Hematopoietic multipotent progenitor cell treated with erythropoietin and hydrocortisone succinate and interleukin-3 and kit ligand, for 6 days (in vitro differentiated cells): ENCODE data around the gene LCNL1.

Experiments used
- DNase-seq: peaks from one replicate; pipeline ENCODE4 v3.0.0-alpha.2; 2015

Gene LCNL1

DNA sequence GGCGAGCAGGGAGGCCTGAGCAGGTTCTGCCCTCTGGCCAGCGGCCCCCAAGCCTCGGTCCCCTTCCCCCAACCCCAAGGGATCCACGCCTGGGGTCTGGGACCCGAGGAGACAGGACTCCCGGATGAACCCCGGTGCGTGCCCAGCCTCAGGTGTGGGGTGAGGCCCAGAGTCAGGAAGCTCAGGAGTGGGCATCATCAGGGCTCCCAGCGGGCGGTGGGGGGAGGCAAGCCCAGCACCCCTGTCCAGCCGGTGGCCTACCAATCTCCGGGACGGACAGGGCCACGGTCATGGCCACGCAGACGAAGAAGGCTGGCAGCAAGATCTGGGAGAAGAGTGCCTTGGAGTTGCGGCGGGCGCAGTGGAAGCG is 30.8 kb downstream of the LCNL1 start:
- DNase-seq, result no peak

GRCh38 chr9:137014166-137014565 is 31.4 kb downstream of the LCNL1 start:
- DNase-seq, result no peak

- DNase-seq, result no peak
Observed at GRCh38 chr9:137014776-137015539, 32.2 kb downstream of the LCNL1 start.

- DNase-seq, result no peak
Observed at GRCh38 chr9:137015540-137015930, 32.7 kb downstream of the LCNL1 start.

DNA sequence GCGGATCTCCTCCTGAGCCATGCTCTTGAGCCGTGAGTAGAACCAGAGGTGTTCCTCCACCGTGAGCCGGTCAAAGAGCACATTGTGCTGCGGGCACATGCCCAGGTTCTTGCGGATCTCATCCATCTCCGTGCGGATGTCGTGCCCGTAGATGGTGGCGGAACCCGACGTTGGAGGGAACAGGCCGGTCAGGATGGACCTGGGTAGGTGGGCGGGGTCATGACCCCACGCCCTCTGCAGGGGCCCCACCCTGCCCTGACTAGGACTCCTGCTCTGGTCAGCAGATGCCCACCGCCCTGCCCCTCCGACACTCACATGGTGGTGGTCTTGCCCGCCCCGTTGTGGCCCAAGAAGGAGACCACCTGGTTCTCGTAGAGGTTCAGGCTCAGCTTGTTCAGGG is 33.2 kb downstream of the LCNL1 start:
- DNase-seq, result no peak

DNA sequence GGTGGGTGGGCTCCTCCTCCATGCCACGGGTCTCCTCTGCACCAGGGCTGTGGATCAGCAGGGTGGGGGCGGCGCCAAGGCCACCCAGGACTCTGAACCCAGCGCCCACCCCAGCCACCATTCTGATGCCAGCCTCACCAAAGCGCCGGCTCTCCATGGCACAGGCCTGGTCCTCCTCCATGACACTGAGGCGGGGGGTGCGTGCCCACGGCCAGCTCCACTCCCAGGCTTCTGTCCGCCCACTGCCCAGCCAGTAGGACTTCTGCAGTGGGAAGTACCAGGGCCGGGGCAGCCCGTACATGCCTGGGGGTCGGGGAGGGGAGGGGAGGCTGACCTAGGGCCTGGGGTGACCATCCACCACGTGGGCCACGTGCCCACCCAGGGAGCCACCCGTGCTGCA is 33.6 kb downstream of the LCNL1 start:
- DNase-seq, result no peak

- DNase-seq, result no peak
Observed at GRCh38 chr9:137017071-137017470, 34.3 kb downstream of the LCNL1 start.

DNA sequence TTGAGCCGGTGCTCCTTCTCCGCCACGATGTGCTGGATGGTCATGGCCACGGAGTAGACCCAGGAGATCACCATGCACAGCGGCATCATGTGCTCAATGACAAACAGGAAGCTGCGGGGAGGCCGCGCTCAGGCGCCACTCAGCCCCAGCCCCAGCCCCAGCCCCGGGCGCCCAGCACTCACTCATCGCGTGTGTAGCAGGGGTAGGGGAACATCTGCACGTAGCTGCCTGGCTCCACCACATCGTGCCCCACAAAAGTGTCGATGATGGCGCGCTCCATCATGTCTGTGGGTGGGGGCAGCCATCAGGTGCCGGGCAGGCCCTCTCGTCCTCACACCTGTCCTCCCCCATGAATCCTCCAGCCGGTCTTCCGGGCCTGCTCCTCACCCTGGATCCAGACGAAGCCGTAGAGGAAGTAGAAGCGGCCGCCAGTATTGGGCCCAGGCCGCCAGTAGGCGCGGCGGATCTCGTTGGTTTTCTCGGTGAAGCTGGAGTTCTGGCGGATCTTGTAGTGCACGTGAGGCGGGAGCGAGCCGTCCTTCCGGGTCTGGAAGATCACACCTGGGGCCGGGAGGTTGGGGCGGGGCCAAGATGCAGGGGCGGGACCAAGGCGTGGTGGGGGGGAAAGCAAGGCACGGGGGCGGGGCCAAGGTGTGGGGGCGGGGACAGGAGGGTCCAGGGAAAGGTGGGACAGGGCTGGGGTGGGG is 35.2 kb downstream of the LCNL1 start:
- DNase-seq, result no peak

- no peak for DNase-seq
Observed at GRCh38 chr9:137018761-137019559, 36.2 kb downstream of the LCNL1 start.

DNA sequence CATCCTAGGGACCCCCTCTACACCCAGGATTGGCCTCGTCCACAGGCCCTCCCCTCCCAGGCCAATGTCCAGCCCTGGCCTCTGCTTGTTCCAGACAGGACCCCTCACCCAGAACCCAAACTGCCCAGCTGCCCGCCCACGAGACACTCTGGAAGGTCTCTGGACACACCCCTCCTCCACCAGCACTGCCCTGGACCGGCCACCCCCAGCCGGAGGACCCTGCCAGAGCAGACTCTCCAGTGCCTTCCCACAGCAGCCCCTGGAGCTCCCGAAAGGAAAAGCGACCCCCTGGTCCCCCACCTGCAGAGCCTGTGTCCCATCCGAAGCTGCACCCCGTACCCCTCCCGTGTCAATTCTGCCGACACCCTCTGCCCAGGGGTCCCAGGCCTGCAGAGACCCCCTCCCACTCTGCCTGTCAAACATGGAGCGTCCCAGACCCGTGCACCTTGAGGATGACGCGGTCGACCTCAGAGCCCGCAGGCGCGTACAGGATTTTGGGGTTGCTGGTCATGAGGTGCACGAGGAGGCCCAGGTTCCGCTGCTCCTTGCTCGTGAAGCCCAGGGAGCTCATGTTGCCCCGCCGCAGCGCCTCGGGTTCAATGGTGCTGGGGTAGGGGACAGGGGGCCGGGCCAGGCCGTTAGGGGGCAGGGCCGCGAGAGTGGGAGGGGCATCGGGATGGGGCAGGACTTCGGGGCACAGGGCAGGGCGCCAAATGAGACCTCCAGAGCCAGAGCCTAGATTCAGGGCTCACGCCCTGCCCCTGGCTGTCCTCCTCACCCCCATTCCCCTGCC is 37.3 kb downstream of the LCNL1 start:
- no peak for DNase-seq

GRCh38 chr9:137020771-137021567 is 38.2 kb downstream of the LCNL1 start:
- no peak for DNase-seq

GRCh38 chr9:137021568-137021978 is 38.8 kb downstream of the LCNL1 start:
- no peak for DNase-seq

DNA sequence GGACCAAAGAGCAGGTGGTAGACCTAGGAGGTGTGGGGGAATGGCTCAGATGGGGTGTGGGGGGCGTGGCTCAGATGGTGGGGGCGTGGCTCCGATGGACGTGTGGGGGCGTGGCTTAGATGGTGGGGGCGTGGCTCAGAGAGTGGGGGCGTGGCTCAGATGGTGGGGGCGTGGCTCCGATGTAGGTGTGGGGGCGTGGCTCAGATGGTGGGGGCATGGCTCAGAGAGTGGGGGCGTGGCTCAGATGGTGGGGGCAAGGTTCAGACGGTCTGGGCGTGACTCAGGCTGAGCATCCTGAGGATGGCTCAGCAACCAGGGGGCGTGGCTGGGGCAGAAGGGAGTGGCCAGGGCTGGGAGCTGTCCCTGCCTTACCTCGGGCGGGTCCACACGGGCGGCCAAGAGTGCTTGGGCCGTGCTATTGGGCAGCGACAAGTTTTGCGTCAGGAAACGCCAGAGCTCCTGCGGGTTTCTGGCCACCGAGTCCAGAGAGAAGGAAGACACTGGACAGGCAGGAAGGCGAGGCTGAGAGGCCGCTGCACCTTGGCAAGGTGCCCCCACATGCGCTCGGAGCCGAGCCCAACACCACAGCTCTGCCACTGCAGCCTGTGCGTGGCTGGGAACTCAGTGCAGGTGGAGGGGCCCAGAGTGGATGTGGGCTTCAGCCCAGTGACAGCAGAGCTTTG is 39.3 kb downstream of the LCNL1 start:
- peak; percentile 96 for DNase-seq

GRCh38 chr9:137022662-137023008 is 39.8 kb downstream of the LCNL1 start:
- no peak for DNase-seq

- no peak for DNase-seq
Observed at GRCh38 chr9:137023157-137023556, 40.4 kb downstream of the LCNL1 start.

DNA sequence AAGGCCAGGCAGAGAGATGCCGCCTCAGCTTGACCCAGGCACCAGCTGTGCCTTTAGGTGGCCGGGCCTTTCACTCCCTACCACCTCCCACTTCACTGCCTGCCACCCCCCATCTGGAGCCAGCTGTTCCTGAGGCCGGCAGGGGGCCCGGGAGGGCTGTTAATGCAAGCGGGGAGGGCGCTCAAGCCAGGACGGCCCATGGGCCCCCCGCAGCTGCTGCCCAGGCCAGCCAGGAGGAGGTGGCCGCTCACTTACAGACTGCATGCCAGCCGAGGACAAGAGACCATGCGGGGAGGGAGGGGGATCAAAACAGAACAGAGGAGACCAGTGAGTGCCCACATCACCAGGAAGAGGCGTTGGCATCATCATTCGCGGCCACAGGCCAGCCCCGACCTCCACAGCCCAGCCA is 40.8 kb downstream of the LCNL1 start:
- DNase-seq, result no peak

DNA sequence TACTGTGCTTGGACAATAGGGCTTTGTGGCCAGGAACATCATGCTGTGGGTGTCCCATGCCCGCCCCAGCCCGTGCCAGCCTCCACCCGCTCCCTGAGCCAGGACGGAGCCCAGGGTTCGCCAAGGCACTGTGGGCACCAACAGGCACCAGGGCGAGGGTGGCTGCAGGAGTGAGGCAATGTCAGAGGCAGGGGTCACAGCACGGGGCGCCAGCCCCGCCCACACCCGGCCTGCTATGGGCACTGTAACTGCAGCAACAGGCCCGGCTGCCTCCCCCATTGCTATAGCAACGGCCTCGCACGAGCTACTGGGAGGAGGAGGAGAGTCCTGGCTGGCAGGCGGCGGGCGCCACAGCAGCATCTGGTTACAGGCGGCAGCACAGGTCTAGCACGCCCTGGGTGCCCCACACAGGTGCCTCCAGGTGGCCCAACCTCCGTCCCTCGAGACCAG is 42.7 kb downstream of the LCNL1 start:
- DNase-seq, result no peak

DNA sequence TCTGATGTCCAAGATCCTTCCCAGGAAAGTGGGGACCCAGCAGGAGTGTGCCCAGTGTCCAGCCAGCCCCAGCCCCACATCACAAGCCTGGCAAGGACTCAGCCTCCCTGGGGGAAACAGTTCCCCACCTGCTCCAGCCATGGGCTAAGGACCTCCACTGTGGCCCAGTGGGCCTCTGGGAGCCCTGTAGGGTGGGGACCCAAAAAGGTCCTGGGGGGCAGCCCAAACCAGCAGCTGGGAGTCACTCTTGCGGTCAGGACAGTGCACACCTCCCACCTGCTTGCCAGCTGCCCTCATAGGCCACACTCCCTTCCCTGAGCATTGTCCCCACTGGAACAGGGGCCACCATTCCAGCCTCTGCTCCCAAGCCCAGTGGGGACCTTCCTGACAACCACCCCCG is 43.6 kb downstream of the LCNL1 start:
- no peak for DNase-seq

DNA sequence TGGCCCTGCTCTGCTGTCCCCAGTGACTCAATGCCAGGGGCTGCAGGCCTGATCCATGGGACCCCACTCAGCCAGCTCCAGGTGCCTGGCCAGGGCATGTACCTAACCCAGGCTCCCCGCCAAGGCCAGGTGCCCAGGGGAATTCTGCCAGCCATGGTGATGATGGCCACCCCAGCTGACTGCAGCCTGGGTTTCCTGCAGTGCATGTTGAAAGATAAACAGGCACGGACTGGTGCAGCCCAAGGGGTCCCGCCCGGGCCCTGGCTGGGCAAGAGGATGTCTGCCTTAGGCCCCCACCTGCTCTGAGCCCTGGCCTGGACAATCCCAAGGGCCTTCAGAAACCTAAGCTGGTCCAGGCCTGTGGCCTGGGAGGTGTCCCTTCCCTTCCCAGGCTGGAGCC is 44.0 kb downstream of the LCNL1 start:
- DNase-seq, result no peak

DNA sequence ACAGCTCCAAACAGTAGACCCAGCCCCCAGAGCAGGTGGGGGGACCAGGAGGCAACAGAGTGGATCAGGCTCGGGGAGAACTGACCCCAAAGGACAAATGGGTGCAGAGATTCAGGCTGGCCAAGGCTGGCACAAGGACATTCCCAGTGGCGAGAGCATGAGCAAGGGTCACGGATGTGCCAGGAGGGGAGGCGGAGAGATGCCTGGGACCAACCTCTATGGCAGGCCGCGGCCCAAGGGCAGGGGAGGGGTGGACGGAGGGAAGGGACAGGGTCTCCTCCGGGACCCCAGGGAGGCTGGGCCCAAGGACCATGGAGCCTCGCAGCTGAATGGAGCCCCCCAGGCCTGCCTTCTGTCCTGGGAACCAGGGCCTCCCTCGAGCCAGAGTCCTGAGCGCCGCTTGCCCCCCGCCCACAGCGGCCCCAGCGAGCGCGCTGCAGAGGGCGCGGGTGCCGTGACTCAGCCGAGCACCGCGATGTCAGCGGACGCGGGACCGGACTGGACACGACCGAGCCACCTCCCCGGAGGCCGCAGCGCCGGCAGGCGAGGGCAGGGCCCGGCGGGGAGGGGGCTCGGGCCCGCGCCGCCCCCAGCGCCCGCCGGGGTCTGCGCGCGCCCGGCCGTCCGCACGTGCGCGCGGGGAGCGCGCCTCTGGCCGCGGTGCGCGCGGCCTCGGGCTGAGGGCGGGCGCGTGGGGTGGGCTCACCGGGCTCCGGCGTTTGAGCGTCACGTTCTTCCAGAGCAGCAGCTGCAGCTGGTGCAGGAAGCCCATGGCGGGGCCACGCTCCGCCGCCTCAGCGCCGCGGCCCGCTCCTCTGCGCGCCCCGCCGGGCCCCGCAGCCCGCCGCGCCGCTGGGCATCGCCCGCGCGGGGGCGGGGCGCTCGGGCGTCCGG is 44.8 kb downstream of the LCNL1 start, which contains the start of gene ABCA2:
TSS of gene ABCA2 (minus strand) at position 869 of the 894 bp plus-strand sequence. CDS start at position 772, 97 bp downstream.
- DNase-seq, result no peak
